GM23338 (cell line): ENCODE measurements around the gene SPATS2. TPM values are rescaled to one million over a fixed set of nuclear protein-coding genes. Genes with fewer than 3 reads are reported as not detected.

ENCODE experiments used
- ATAC-seq: fragments of 200-7000 bp; cut with Tn5 transposase; 3 replicates; pipeline ENCODE4 v1.9.1; 2020
- DNase-seq: peaks from one replicate; pipeline ENCODE4 v3.0.0-alpha.2; 2015; ENCODE audit warnings: low spot score
- H2AFZ ChIP-seq: fragments of 200-600 bp; sonication (generic); 2 replicates; pipeline ENCODE4 v1.8.0; 2016; ENCODE audit warnings: antibody characterized with exemption, mild to moderate bottlenecking, moderate library complexity
- H3F3A ChIP-seq: fragments of 200-600 bp; sonication (generic); replicated peaks from 2 replicates; pipeline ENCODE4 v1.8.0; 2017; ENCODE audit warnings: antibody characterized with exemption, mixed run types, low read depth
- H3K27ac ChIP-seq: fragments of 200-600 bp; sonication (generic); 2 replicates; pipeline ENCODE4 v1.6.1; 2016; ENCODE audit warnings: low read depth
- H3K27me3 ChIP-seq: fragments of 200-600 bp; sonication (generic); 2 replicates; pipeline ENCODE4 v1.8.0; 2016; ENCODE audit warnings: mild to moderate bottlenecking, mixed run types, moderate library complexity; ENCODE audit not compliant: insufficient read depth
- H3K36me3 ChIP-seq: fragments of 200-600 bp; sonication (generic); 2 replicates; pipeline ENCODE4 v1.8.0; 2016; ENCODE audit warnings: mild to moderate bottlenecking; ENCODE audit not compliant: insufficient read depth
- H3K4me1 ChIP-seq: fragments of 200-600 bp; sonication (generic); 2 replicates; pipeline ENCODE4 v1.8.0; 2016; ENCODE audit warnings: mild to moderate bottlenecking, moderate library complexity; ENCODE audit not compliant: insufficient read depth
- H3K4me2 ChIP-seq: fragments of 200-600 bp; sonication (generic); 2 replicates; pipeline ENCODE4 v1.7.1; 2017; ENCODE audit warnings: mixed run types
- H3K4me3 ChIP-seq: fragments of 200-600 bp; sonication (generic); 2 replicates; pipeline ENCODE4 v1.6.1; 2016; ENCODE audit warnings: mixed run types
- H3K79me2 ChIP-seq: fragments of 200-600 bp; sonication (generic); replicated peaks from 2 replicates; pipeline ENCODE4 v1.8.0; 2017; ENCODE audit warnings: mild to moderate bottlenecking; ENCODE audit not compliant: insufficient read depth
- H3K9me2 ChIP-seq: fragments of 200-600 bp; sonication (generic); 2 replicates; pipeline ENCODE4 v1.8.0; 2017; ENCODE audit not compliant: insufficient read depth
- H4K20me1 ChIP-seq: fragments of 200-600 bp; sonication (generic); replicated peaks from 2 replicates; pipeline ENCODE4 v1.8.0; 2017; ENCODE audit warnings: mild to moderate bottlenecking; ENCODE audit not compliant: insufficient read depth
- H3K27ac Mint-ChIP-seq: 2 replicates; pipeline ENCODE4 v1.8.0; 2020; ENCODE audit warnings: inconsistent platforms, mild to moderate bottlenecking, moderate library complexity, mixed read lengths
- H3K27me3 Mint-ChIP-seq: 3 replicates; pipeline ENCODE4 v1.8.0; 2022; ENCODE audit warnings: low read depth, mild to moderate bottlenecking, moderate library complexity, mixed read lengths, inconsistent platforms; ENCODE audit not compliant: insufficient read depth, poor library complexity
- H3K36me3 Mint-ChIP-seq: 3 replicates; pipeline ENCODE4 v1.8.0; 2021; ENCODE audit warnings: low read depth, mild to moderate bottlenecking, inconsistent platforms, moderate library complexity, mixed read lengths
- H3K4me1 Mint-ChIP-seq: 3 replicates; pipeline ENCODE4 v1.8.0; 2020; ENCODE audit warnings: mild to moderate bottlenecking, inconsistent platforms, mixed read lengths
- H3K4me3 Mint-ChIP-seq: 3 replicates; pipeline ENCODE4 v1.8.0; 2021; ENCODE audit warnings: moderate library complexity, mild to moderate bottlenecking, inconsistent platforms, mixed read lengths
- H3K9me3 Mint-ChIP-seq: 3 replicates; pipeline ENCODE4 v1.8.0; 2020; ENCODE audit warnings: moderate library complexity, mild to moderate bottlenecking, inconsistent platforms, mixed read lengths
- CREB1 ChIP-seq: fragments of 250-450 bp; sonication (Bioruptor Pico); IDR thresholded peaks from 2 replicates; pipeline ENCODE4 v1.5.0; 2020; ENCODE audit warnings: low read depth, mild to moderate bottlenecking, moderate library complexity
- CTCF ChIP-seq, 2 experiments: fragments of 200-600 bp in 1 of 2; sonication (generic) in 1 of 2; conservative IDR thresholded peaks; 2 replicates each; pipeline versions ENCODE4 v1.5.1 to v1.6.1; 2016 to 2017; ENCODE audit warnings: antibody characterized with exemption in 2 of 2, low read depth in 2 of 2, mild to moderate bottlenecking in 2 of 2, moderate library complexity in 1 of 2
- ETS1 ChIP-seq: IDR thresholded peaks from 2 replicates; pipeline ENCODE4 v1.6.1; 2016; ENCODE audit warnings: antibody characterized with exemption
- EZH2 ChIP-seq: fragments of 200-600 bp; sonication (generic); IDR thresholded peaks from one replicate; pipeline ENCODE4 v1.8.0; 2017; ENCODE audit warnings: antibody characterized with exemption, mild to moderate bottlenecking, low read depth; ENCODE audit not compliant: unreplicated experiment
- EZH2phosphoT487 ChIP-seq: fragments of 200-600 bp; sonication (generic); IDR thresholded peaks from one replicate; pipeline ENCODE4 v1.8.1; 2018; ENCODE audit warnings: antibody characterized with exemption; ENCODE audit not compliant: unreplicated experiment
- JUNB ChIP-seq: IDR thresholded peaks from one replicate; pipeline ENCODE4 v1.6.1; 2016; ENCODE audit warnings: antibody characterized with exemption; ENCODE audit not compliant: unreplicated experiment
- NANOG ChIP-seq: IDR thresholded peaks from 2 replicates; pipeline ENCODE4 v1.6.1; 2016; ENCODE audit warnings: antibody characterized with exemption, borderline replicate concordance
- POLR2AphosphoS5 ChIP-seq: IDR thresholded peaks from 2 replicates; pipeline ENCODE4 v1.6.1; 2016; ENCODE audit warnings: antibody characterized with exemption, low read depth
- REST ChIP-seq: IDR thresholded peaks from one replicate; pipeline ENCODE4 v1.6.1; 2018; ENCODE audit warnings: antibody characterized with exemption; ENCODE audit not compliant: unreplicated experiment
- ZNF114 ChIP-seq: fragments of 250-450 bp; sonication (Bioruptor Pico); IDR thresholded peaks from 2 replicates; pipeline ENCODE4 v1.5.0; 2020; ENCODE audit warnings: mild to moderate bottlenecking, moderate library complexity
- ZNF331 ChIP-seq: fragments of 250-450 bp; sonication (Bioruptor Pico); IDR thresholded peaks from 2 replicates; pipeline ENCODE4 v1.5.0; 2020; ENCODE audit warnings: low read depth, mild to moderate bottlenecking, moderate library complexity
- polyA plus RNA-seq: library from polyadenylated mRNA; unstranded; fragments of >200 nt; fragmentation: Nextera tagmentation; extraction: Ambion mirVana; gene quantifications from 2 replicates; pipeline ENCODE4 v1.2.1, GENCODE V29; 2016
- total RNA-seq: library from RNA; depleted of rRNA; stranded (reverse); fragments of >200 nt; shearing (Covaris generic); gene quantifications from 2 replicates; pipeline ENCODE4 v1.2.3, GENCODE V29; 2014

The SPATS2 gene
- total and polyA plus RNA-seq, 2 experiments from 2014 or later = 20.6 to 61.0 TPM

GRCh38 chr12:49539406-49540228 is 172.4 kb downstream of the SPATS2 start:
- H3K27me3 Mint-ChIP-seq = peaks cover 91% of the 10 kb centered on the region
- peaks cover 4% of the 10 kb centered on the region; the same call in 1 of the 2 replicates for H4K20me1 ChIP-seq
- no peaks in the 10 kb centered on the region for H3F3A ChIP-seq
- 0 out of 2 replicates have a peak overlapping the region, but pooled peaks have one; percentile 47 for H2AFZ ChIP-seq
- no peaks in the 10 kb centered on the region; the same call in 2 of the 3 replicates for H3K36me3 Mint-ChIP-seq
- DNase-seq (no peak), ATAC-seq (no peak)
- H3K4me3 ChIP-seq = peak overlapping the region; percentile 43; the same call in 1 of the 2 replicates
- H3K4me2 ChIP-seq = peak overlapping the region; percentile 55; the same call in 1 of the 2 replicates
- no peaks in the 10 kb centered on the region; the same call in 1 of the 3 replicates for H3K9me3 Mint-ChIP-seq
- H3K27ac ChIP-seq = no peak overlapping the region
- H3K4me1 Mint-ChIP-seq = peaks cover 39% of the 10 kb centered on the region
- no peaks in the 10 kb centered on the region; the same call in 1 of the 2 replicates for H3K36me3 ChIP-seq
- H3K4me1 ChIP-seq = peaks cover 18% of the 10 kb centered on the region
- H3K79me2 ChIP-seq = no peaks in the 10 kb centered on the region
- peak; percentile 97 for TF ChIP-seq EZH2
- no peak for TF ChIP-seq ETS1
- peak; percentile 89 for TF ChIP-seq EZH2phosphoT487
- TF ChIP-seq NANOG = no peak
- no peaks in the 10 kb centered on the region for H3K9me2 ChIP-seq
- H3K27ac Mint-ChIP-seq = no peak overlapping the region
- peak overlapping the region; percentile 57 for H3K4me3 Mint-ChIP-seq
- H3K27me3 ChIP-seq = peaks cover 100% of the 10 kb centered on the region

GRCh38 chr12:49540229-49541139 is 173.2 kb downstream of the SPATS2 start:
- ATAC-seq (no peak), DNase-seq (no peak)
- Histone ChIP-seq H3K9me2 (no peaks in the 10 kb centered on the region), H2AFZ (no peak overlapping the region), H4K20me1 (peaks cover 4% of the 10 kb centered on the region; the same call in 1 of the 2 replicates), H3K4me2 (no peak overlapping the region), H3K27ac (no peak overlapping the region), H3K79me2 (no peaks in the 10 kb centered on the region), H3K4me1 (peaks cover 22% of the 10 kb centered on the region; the same call in 1 of the 2 replicates), H3K27me3 (peaks cover 100% of the 10 kb centered on the region), H3K36me3 (no peaks in the 10 kb centered on the region; the same call in 1 of the 2 replicates), H3K4me3 (no peak overlapping the region), H3F3A (no peaks in the 10 kb centered on the region)
- Mint-ChIP-seq H3K36me3 (no peaks in the 10 kb centered on the region), H3K27ac (no peak overlapping the region), H3K9me3 (no peaks in the 10 kb centered on the region; the same call in 2 of the 3 replicates), H3K4me3 (no peak overlapping the region), H3K4me1 (peaks cover 40% of the 10 kb centered on the region), H3K27me3 (peaks cover 93% of the 10 kb centered on the region)
- TF ChIP-seq ZNF331 (CRISPR knock-in tag) (no peak), EZH2 (no peak), EZH2phosphoT487 (no peak), POLR2AphosphoS5 (no peak), ETS1 (no peak), CREB1 (CRISPR knock-in tag) (no peak), ZNF114 (CRISPR knock-in tag) (no peak), CTCF (conservative IDR thresholded peaks at IDR 0.05; ENCODE audit: low read depth in 2 of 2) (no peak), REST (no peak), JUNB (no peak)
